Neural progenitor cell (in vitro differentiated cells): Measurements from ENCODE around the gene ZNF547. TPM values are rescaled to one million over a fixed set of nuclear protein-coding genes. Genes with fewer than 3 reads are reported as not detected.

Experiments
- DNase-seq: peaks from one replicate; pipeline ENCODE4 v3.0.0-alpha.2; 2016; ENCODE audit warnings: low spot score
- H2AFZ ChIP-seq: fragments of 200-600 bp; sonication (generic); replicated peaks from 2 replicates; pipeline ENCODE4 v1.6.1; 2016; ENCODE audit warnings: antibody characterized with exemption
- H3F3A ChIP-seq: fragments of 200-600 bp; sonication (generic); 2 replicates; pipeline ENCODE4 v1.6.1; 2016; ENCODE audit warnings: antibody characterized with exemption, low read depth
- H3K27ac ChIP-seq: fragments of 200-600 bp; sonication (generic); 2 replicates; pipeline ENCODE4 v1.5.1; 2016; ENCODE audit warnings: mild to moderate bottlenecking
- H3K27me3 ChIP-seq: fragments of 200-600 bp; sonication (generic); 2 replicates; pipeline ENCODE4 v1.6.1; 2016; ENCODE audit warnings: mild to moderate bottlenecking, moderate library complexity
- H3K36me3 ChIP-seq: fragments of 200-600 bp; sonication (generic); 2 replicates; pipeline ENCODE4 v1.5.1; 2016
- H3K4me1 ChIP-seq: fragments of 200-600 bp; sonication (generic); 2 replicates; pipeline ENCODE4 v1.6.1; 2016; ENCODE audit warnings: mixed run types
- H3K4me2 ChIP-seq: fragments of 200-600 bp; sonication (generic); 2 replicates; pipeline ENCODE4 v1.6.1; 2016
- H3K4me3 ChIP-seq: fragments of 200-600 bp; sonication (generic); 2 replicates; pipeline ENCODE4 v1.5.1; 2016
- H3K79me2 ChIP-seq: fragments of 200-600 bp; sonication (generic); 2 replicates; pipeline ENCODE4 v1.6.1; 2016; ENCODE audit warnings: low read depth
- H3K9ac ChIP-seq: fragments of 200-600 bp; sonication (generic); 2 replicates; pipeline ENCODE4 v1.6.1; 2016
- H3K9me3 ChIP-seq: fragments of 200-600 bp; sonication (generic); 2 replicates; pipeline ENCODE4 v1.5.1; 2016; ENCODE audit warnings: low read depth
- H4K20me1 ChIP-seq: fragments of 200-600 bp; sonication (generic); 2 replicates; pipeline ENCODE4 v1.6.1; 2016; ENCODE audit warnings: low read depth
- H3K27ac Mint-ChIP-seq: 3 replicates; pipeline ENCODE4 v1.8.0; 2021; ENCODE audit warnings: mixed read lengths
- H3K27me3 Mint-ChIP-seq: 2 replicates; pipeline ENCODE4 v1.8.0; 2022; ENCODE audit warnings: low read depth, mild to moderate bottlenecking, inconsistent platforms, moderate library complexity, mixed read lengths; ENCODE audit not compliant: insufficient read depth
- H3K36me3 Mint-ChIP-seq: 3 replicates; pipeline ENCODE4 v1.8.0; 2021; ENCODE audit warnings: mixed read lengths
- H3K4me1 Mint-ChIP-seq: 3 replicates; pipeline ENCODE4 v1.8.0; 2021; ENCODE audit warnings: mixed read lengths
- H3K4me3 Mint-ChIP-seq: 3 replicates; pipeline ENCODE4 v1.8.0; 2021; ENCODE audit warnings: mild to moderate bottlenecking, moderate library complexity, mixed read lengths
- H3K9me3 Mint-ChIP-seq: 3 replicates; pipeline ENCODE4 v1.8.0; 2020; ENCODE audit warnings: mixed read lengths
- CTCF ChIP-seq: fragments of 200-600 bp; sonication (generic); IDR thresholded peaks from 2 replicates; pipeline ENCODE4 v1.5.1; 2017; ENCODE audit warnings: antibody characterized with exemption, mild to moderate bottlenecking
- EZH2 ChIP-seq: fragments of 200-600 bp; sonication (generic); IDR thresholded peaks from 2 replicates; pipeline ENCODE4 v1.6.1; 2017; ENCODE audit warnings: antibody characterized with exemption, mild to moderate bottlenecking, moderate library complexity
- EZH2phosphoT487 ChIP-seq: fragments of 200-600 bp; sonication (generic); IDR thresholded peaks from 2 replicates; pipeline ENCODE4 v1.6.1; 2017; ENCODE audit warnings: antibody characterized with exemption
- total RNA-seq: library from RNA; depleted of rRNA; stranded (reverse); fragments of >200 nt; gene quantifications from 2 replicates; pipeline ENCODE4 v1.2.3, GENCODE V29; 2015; ENCODE audit warnings: low replicate concordance

The ZNF547 gene
- total RNA-seq, 1 donor from 2014 or later: 2.9 TPM

GRCh38 chr19:57410877-57411671, 47.7 kb downstream of the ZNF547 start, which contains the start of gene ZNF17:
TSS of gene ZNF17 (plus strand) at chr19:57411161. CDS start at chr19:57413616, 2,455 bp downstream.
- H3K9me3 ChIP-seq: no peaks in the 10 kb centered on the region
- H3K36me3 ChIP-seq: no peaks in the 10 kb centered on the region
- DNase-seq: peak; percentile 98
- no peak for TF ChIP-seq EZH2
- no peak for TF ChIP-seq CTCF
- TF ChIP-seq EZH2phosphoT487: no peak
- H3K27ac Mint-ChIP-seq: peak within 1 kb of the TSS; percentile 24
- H3K4me3 Mint-ChIP-seq: peak within 1 kb of the TSS; percentile 93
- peaks cover 7% of the 10 kb centered on the region for H3K4me1 Mint-ChIP-seq
- H3K27me3 Mint-ChIP-seq: peaks cover 3% of the 10 kb centered on the region
- H3K9me3 Mint-ChIP-seq: peaks cover 3% of the 10 kb centered on the region
- peak within 1 kb of the TSS; percentile 98 for H3K4me2 ChIP-seq
- no peaks in the 10 kb centered on the region for H3K27me3 ChIP-seq
- peak within 1 kb of the TSS; percentile 81 for H3K9ac ChIP-seq
- H4K20me1 ChIP-seq: peaks cover 5% of the 10 kb centered on the region
- H3K4me1 ChIP-seq: peaks cover 5% of the 10 kb centered on the region
- H2AFZ ChIP-seq: peak within 1 kb of the TSS; percentile 97
- peak within 1 kb of the TSS; percentile 91 for H3K4me3 ChIP-seq
- peaks cover 21% of the 10 kb centered on the region for H3K79me2 ChIP-seq
- no peak within 1 kb of the TSS for H3K27ac ChIP-seq
- no peaks in the 10 kb centered on the region for H3F3A ChIP-seq
- peaks cover 12% of the 10 kb centered on the region for H3K36me3 Mint-ChIP-seq

GRCh38 chr19:57419439-57419838, 56.1 kb downstream of the ZNF547 start:
- DNase-seq: no peak
- Mint-ChIP-seq H3K4me3 (no peak overlapping the region), H3K4me1 (no peaks in the 10 kb centered on the region), H3K27ac (no peak overlapping the region), H3K36me3 (peaks cover 56% of the 10 kb centered on the region), H3K9me3 (peaks cover 12% of the 10 kb centered on the region), H3K27me3 (no peaks in the 10 kb centered on the region)
- H3K27me3 ChIP-seq: no peaks in the 10 kb centered on the region
- no peaks in the 10 kb centered on the region for H3K4me1 ChIP-seq
- H3K27ac ChIP-seq: no peak overlapping the region
- H3K9ac ChIP-seq: no peak overlapping the region
- H3K9me3 ChIP-seq: no peaks in the 10 kb centered on the region
- TF ChIP-seq EZH2: no peak
- TF ChIP-seq CTCF: no peak
- TF ChIP-seq EZH2phosphoT487: no peak
- no peaks in the 10 kb centered on the region for H3F3A ChIP-seq
- H4K20me1 ChIP-seq: no peaks in the 10 kb centered on the region
- no peak overlapping the region for H3K4me2 ChIP-seq
- H3K4me3 ChIP-seq: no peak overlapping the region
- H3K36me3 ChIP-seq: no peaks in the 10 kb centered on the region
- H3K79me2 ChIP-seq: peaks cover 6% of the 10 kb centered on the region
- no peak overlapping the region for H2AFZ ChIP-seq

GRCh38 chr19:57421037-57421436, 57.7 kb downstream of the ZNF547 start:
- Mint-ChIP-seq H3K9me3 (peaks cover 11% of the 10 kb centered on the region), H3K27ac (no peak overlapping the region), H3K4me1 (no peaks in the 10 kb centered on the region), H3K36me3 (peaks cover 46% of the 10 kb centered on the region), H3K4me3 (no peak overlapping the region), H3K27me3 (no peaks in the 10 kb centered on the region)
- H3F3A ChIP-seq: no peaks in the 10 kb centered on the region
- H3K4me1 ChIP-seq: no peaks in the 10 kb centered on the region
- H4K20me1 ChIP-seq: no peaks in the 10 kb centered on the region
- no peaks in the 10 kb centered on the region for H3K9me3 ChIP-seq
- H3K4me2 ChIP-seq: no peak overlapping the region
- H3K36me3 ChIP-seq: no peaks in the 10 kb centered on the region
- H3K4me3 ChIP-seq: no peak overlapping the region
- H2AFZ ChIP-seq: no peak overlapping the region
- no peaks in the 10 kb centered on the region for H3K27me3 ChIP-seq
- H3K79me2 ChIP-seq: peaks cover 6% of the 10 kb centered on the region
- no peak for TF ChIP-seq EZH2
- TF ChIP-seq EZH2phosphoT487: no peak
- TF ChIP-seq CTCF: no peak
- H3K9ac ChIP-seq: no peak overlapping the region
- H3K27ac ChIP-seq: no peak overlapping the region
- DNase-seq: no peak

Other genes with a start within 250 kb of the ZNF547 start
- not detected in 2 replicates for gene USP29, start 243.6 kb upstream of the ZNF547 start, total RNA-seq
- not detected in 2 replicates for gene ZIM3, start 218.3 kb upstream of the ZNF547 start, total RNA-seq
- not detected in 2 replicates for gene DUXA, start 196.1 kb upstream of the ZNF547 start, total RNA-seq
- 26.9 and 36.2 TPM in 2 replicates for gene ZNF264, start 172.1 kb upstream of the ZNF547 start, total RNA-seq
- 3.3 and 8.8 TPM in 2 replicates for gene AURKC, start 132.5 kb upstream of the ZNF547 start, total RNA-seq
- 12.0 and 12.6 TPM in 2 replicates for gene ZNF805, start 122.9 kb upstream of the ZNF547 start, total RNA-seq
- 47.5 and 52.7 TPM in 2 replicates for gene ZNF460, start 83.1 kb upstream of the ZNF547 start, total RNA-seq
- 9.5 and 11.6 TPM in 2 replicates for gene ZNF543, start 43.1 kb upstream of the ZNF547 start, total RNA-seq
- 11.6 and 15.5 TPM in 2 replicates for gene ZNF304, start 12.3 kb upstream of the ZNF547 start, total RNA-seq
- gene TRAPPC2B, start within 50 bp of the ZNF547 start, total RNA-seq: 10.7 and 23.4 TPM in 2 replicates
- 17.7 and 18.7 TPM in 2 replicates for gene ZNF548, start 26.3 kb downstream of the ZNF547 start, total RNA-seq
- gene ZNF17, start 47.6 kb downstream of the ZNF547 start, total RNA-seq: 8.5 and 10.8 TPM in 2 replicates
- 11.7 and 13.8 TPM in 2 replicates for gene ZNF749, start 71.8 kb downstream of the ZNF547 start, total RNA-seq
- 1.7 and 4.4 TPM in 2 replicates for gene VN1R1, start 93.6 kb downstream of the ZNF547 start, total RNA-seq
- 33.3 and 34.5 TPM in 2 replicates for gene ZNF772, start 114.0 kb downstream of the ZNF547 start, total RNA-seq
- 25.6 and 30.2 TPM in 2 replicates for gene ZNF419, start 124.2 kb downstream of the ZNF547 start, total RNA-seq
- gene ZNF773, start 136.4 kb downstream of the ZNF547 start, total RNA-seq: 11.8 and 18.0 TPM in 2 replicates
- gene ZNF549, start 163.8 kb downstream of the ZNF547 start, total RNA-seq: 10.6 and 15.6 TPM in 2 replicates
- gene ZNF550, start 196.3 kb downstream of the ZNF547 start, total RNA-seq: 10.7 and 11.1 TPM in 2 replicates
- gene ZNF416, start 215.4 kb downstream of the ZNF547 start, total RNA-seq: 7.9 and 9.0 TPM in 2 replicates
- 35.1 and 56.1 TPM in 2 replicates for gene ZIK1, start 220.6 kb downstream of the ZNF547 start, total RNA-seq
- 10.5 and 20.4 TPM in 2 replicates for gene ZNF530, start 236.3 kb downstream of the ZNF547 start, total RNA-seq